OCI-LY3 (cell line): ENCODE data around the gene CRELD2.

Experiments
- H2AFZ ChIP-seq: fragments of 200-600, 300-600 bp; shearing (Covaris generic); 2 replicates; pipeline ENCODE4 v1.6.0; 2014; ENCODE audit warnings: antibody characterized with exemption, low read depth, low read length
- H3K27ac ChIP-seq: fragments of 200-600, 300-600 bp; sonication (generic); 2 replicates; pipeline ENCODE4 v1.5.1; 2014; ENCODE audit warnings: mild to moderate bottlenecking, low read length, moderate library complexity, mixed read lengths
- H3K27me3 ChIP-seq: fragments of 200-600, 300-600 bp; sonication (generic); 2 replicates; pipeline ENCODE4 v1.6.1; 2014; ENCODE audit warnings: low read depth, low read length, mixed read lengths
- H3K36me3 ChIP-seq: fragments of 200-600, 300-600 bp; sonication (generic); replicated peaks from 2 replicates; pipeline ENCODE3; 2014; ENCODE audit warnings: low read depth, low read length, mixed read lengths
- H3K4me1 ChIP-seq: fragments of 300-600, 200-600 bp; sonication (generic); 2 replicates; pipeline ENCODE4 v1.6.1; 2014; ENCODE audit warnings: low read length, mixed read lengths
- H3K4me2 ChIP-seq: fragments of 200-600, 300-600 bp; sonication (generic); 2 replicates; pipeline ENCODE4 v1.6.1; 2014; ENCODE audit warnings: low read length, mixed read lengths
- H3K4me3 ChIP-seq: fragments of 300-600, 200-600 bp; sonication (generic); 2 replicates; pipeline ENCODE4 v1.5.1; 2014; ENCODE audit warnings: antibody characterized with exemption, mild to moderate bottlenecking, low read length, moderate library complexity
- H3K79me2 ChIP-seq: fragments of 300-600, 200-600 bp; shearing (Covaris generic); 2 replicates; pipeline ENCODE4 v1.6.1; 2014; ENCODE audit warnings: mild to moderate bottlenecking, low read length, mixed read lengths
- H3K9ac ChIP-seq: fragments of 300-600, 200-600 bp; shearing (Covaris generic); 2 replicates; pipeline ENCODE4 v1.6.0; 2014; ENCODE audit warnings: mild to moderate bottlenecking, low read length, moderate library complexity
- H3K9me3 ChIP-seq: fragments of 200-600, 300-600 bp; shearing (Covaris generic); 2 replicates; pipeline ENCODE4 v1.6.1; 2014; ENCODE audit warnings: low read length, mixed read lengths; ENCODE audit not compliant: insufficient read depth
- H4K20me1 ChIP-seq: fragments of 200-600, 300-600 bp; sonication (generic); 2 replicates; pipeline ENCODE4 v1.6.1; 2016; ENCODE audit warnings: low read length, mixed read lengths; ENCODE audit not compliant: insufficient read depth
- CTCF ChIP-seq: fragments of 200-600, 300-600 bp; sonication (generic); IDR thresholded peaks from 2 replicates; pipeline ENCODE4 v1.5.1; 2014; ENCODE audit warnings: antibody characterized with exemption, low read length, low read depth
- EZH2phosphoT487 ChIP-seq: fragments of 200-600 bp; shearing (Covaris generic); IDR thresholded peaks from 2 replicates; pipeline ENCODE4 v1.6.1; 2018; ENCODE audit warnings: antibody characterized with exemption, mixed run types, low read depth

The CRELD2 gene

GRCh38 chr22:49922926-49923325 is 4.5 kb downstream of the CRELD2 start:
- TF ChIP-seq EZH2phosphoT487 = no peak
- TF ChIP-seq CTCF = no peak
- no peaks in the 10 kb centered on the region for H4K20me1 ChIP-seq
- no peak overlapping the region for H3K27ac ChIP-seq
- H3K4me2 ChIP-seq = no peak overlapping the region
- H3K4me1 ChIP-seq = peaks cover 19% of the 10 kb centered on the region
- peaks cover 3% of the 10 kb centered on the region; the same call in 1 of the 2 replicates for H3K9me3 ChIP-seq
- H3K4me3 ChIP-seq = no peak overlapping the region
- H2AFZ ChIP-seq = no peak overlapping the region
- no peak overlapping the region for H3K9ac ChIP-seq
- no peaks in the 10 kb centered on the region for H3K79me2 ChIP-seq
- no peaks in the 10 kb centered on the region for H3K36me3 ChIP-seq
- H3K27me3 ChIP-seq = no peaks in the 10 kb centered on the region

- Histone ChIP-seq H3K9ac (no peak overlapping the region), H3K4me2 (no peak overlapping the region), H3K27me3 (no peaks in the 10 kb centered on the region), H3K79me2 (no peaks in the 10 kb centered on the region), H3K9me3 (peaks cover 3% of the 10 kb centered on the region; the same call in 1 of the 2 replicates), H3K4me1 (peaks cover 19% of the 10 kb centered on the region), H3K4me3 (no peak overlapping the region), H2AFZ (no peak overlapping the region), H3K27ac (no peak overlapping the region), H3K36me3 (no peaks in the 10 kb centered on the region), H4K20me1 (no peaks in the 10 kb centered on the region)
- no peak for TF ChIP-seq EZH2phosphoT487
- TF ChIP-seq CTCF = peak; percentile 32
Observed at GRCh38 chr22:49923445-49923844, 5.0 kb downstream of the CRELD2 start.

GRCh38 chr22:49924113-49924833 is 5.8 kb downstream of the CRELD2 start:
- no peaks in the 10 kb centered on the region for H3K36me3 ChIP-seq
- no peak overlapping the region for H2AFZ ChIP-seq
- no peak for TF ChIP-seq EZH2phosphoT487
- no peak overlapping the region for H3K27ac ChIP-seq
- peaks cover 15% of the 10 kb centered on the region for H3K4me1 ChIP-seq
- no peaks in the 10 kb centered on the region for H3K79me2 ChIP-seq
- no peak overlapping the region for H3K4me3 ChIP-seq
- H4K20me1 ChIP-seq = no peaks in the 10 kb centered on the region
- H3K4me2 ChIP-seq = no peak overlapping the region
- H3K9ac ChIP-seq = no peak overlapping the region
- H3K27me3 ChIP-seq = no peaks in the 10 kb centered on the region
- peaks cover 3% of the 10 kb centered on the region; the same call in 1 of the 2 replicates for H3K9me3 ChIP-seq

- H3K27ac ChIP-seq = peak overlapping the region; percentile 52
- no peaks in the 10 kb centered on the region for H3K27me3 ChIP-seq
- no peaks in the 10 kb centered on the region for H4K20me1 ChIP-seq
- H3K4me1 ChIP-seq = peaks cover 25% of the 10 kb centered on the region
- H3K36me3 ChIP-seq = no peaks in the 10 kb centered on the region
- peaks cover 3% of the 10 kb centered on the region; the same call in 1 of the 2 replicates for H3K9me3 ChIP-seq
- peak overlapping the region; percentile 81 for H3K4me2 ChIP-seq
- peak overlapping the region; percentile 49 for H3K4me3 ChIP-seq
- peak overlapping the region; percentile 49; the same call in 1 of the 2 replicates for H3K9ac ChIP-seq
- no peaks in the 10 kb centered on the region for H3K79me2 ChIP-seq
- no peak for TF ChIP-seq EZH2phosphoT487
- no peak for TF ChIP-seq CTCF
- peak overlapping the region; percentile 74; the same call in 1 of the 2 replicates for H2AFZ ChIP-seq
Observed at GRCh38 chr22:49925525-49926128, 7.2 kb downstream of the CRELD2 start.
